NT2/D1 (cell line): ENCODE data around the gene PLLP.

Experiments
- YY1 ChIP-seq: IDR thresholded peaks from 2 replicates; pipeline ENCODE4 v1.6.1; 2011; ENCODE audit not compliant: insufficient read length, insufficient read depth
- ZNF274 ChIP-seq: IDR thresholded peaks from 2 replicates; pipeline ENCODE4 v1.6.1; 2011; ENCODE audit warnings: mild to moderate bottlenecking, low read depth, low read length

GRCh38 chr16:57289391-57290257 is 5.2 kb upstream of the PLLP start:
- no peak for TF ChIP-seq ZNF274
- no peak for TF ChIP-seq YY1
